ENCODE data around the gene CCL13.
"Not testable (repeated sequence)": the region's sequence is repeated elsewhere in the genome, so short reads cannot be mapped to it uniquely, and the experiment has no call there.

Gene CCL13

DNA sequence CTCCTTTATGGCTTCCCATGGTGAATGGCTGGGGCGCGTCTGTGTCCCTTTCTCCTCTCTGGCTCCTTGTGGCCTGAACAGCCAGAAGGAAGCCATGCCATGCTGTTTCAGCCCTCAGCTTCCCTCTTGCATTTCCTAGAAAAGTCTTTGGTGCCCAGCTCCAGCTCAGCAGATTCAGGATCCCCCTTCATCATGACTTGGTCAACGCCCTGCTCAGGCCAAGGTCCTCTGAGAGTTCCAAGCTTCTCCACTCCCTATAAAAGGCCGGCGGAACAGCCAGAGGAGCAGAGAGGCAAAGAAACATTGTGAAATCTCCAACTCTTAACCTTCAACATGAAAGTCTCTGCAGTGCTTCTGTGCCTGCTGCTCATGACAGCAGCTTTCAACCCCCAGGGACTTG lies at the start of gene CCL13:
Gene CCL13 (plus strand): TSS at position 287 of the 400 bp plus-strand sequence. CDS start 47 bp downstream, at position 334.
- DNase-seq: peak; percentile 53

DNA sequence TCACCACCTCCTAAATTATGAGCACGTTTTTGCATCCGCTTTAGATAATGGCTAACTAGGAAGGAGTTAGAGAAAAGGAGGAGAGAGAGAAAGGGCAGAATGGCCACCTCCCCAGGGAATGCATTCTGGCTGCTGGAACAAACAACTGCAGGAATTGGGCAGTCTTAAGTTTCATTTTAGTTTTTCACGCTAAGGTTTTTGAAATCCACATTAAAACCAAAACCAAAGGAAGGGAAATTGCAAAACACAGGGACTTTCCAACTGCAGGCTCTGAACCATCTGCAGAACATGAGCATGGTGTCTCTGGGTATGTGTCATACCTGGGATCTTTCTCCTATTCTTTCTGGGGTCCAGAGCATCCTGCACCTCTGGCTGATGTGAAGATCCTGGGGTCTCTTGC lies 49.2 kb upstream of the CCL13 start:
- peak; percentile 20 for DNase-seq

DNA sequence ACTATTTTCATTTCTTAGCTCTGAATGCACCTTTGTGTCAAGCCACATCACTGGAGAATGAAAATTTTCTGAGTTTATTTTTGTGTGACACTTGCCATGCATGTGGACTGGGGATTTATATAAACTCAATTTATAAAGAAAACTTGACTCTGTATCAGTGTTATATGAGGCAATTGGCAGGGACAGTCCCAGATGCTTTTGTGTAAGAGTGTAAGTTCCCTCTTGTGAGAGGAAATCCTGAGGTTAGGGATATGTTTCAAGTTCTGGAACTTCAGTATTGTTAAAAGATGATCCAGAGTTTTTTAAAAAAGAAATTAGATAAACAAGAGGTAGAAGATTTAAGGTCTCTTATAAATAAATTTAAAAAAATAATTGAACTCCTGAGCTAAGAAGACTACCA lies 47.9 kb upstream of the CCL13 start:
- DNase-seq: no peak

DNA sequence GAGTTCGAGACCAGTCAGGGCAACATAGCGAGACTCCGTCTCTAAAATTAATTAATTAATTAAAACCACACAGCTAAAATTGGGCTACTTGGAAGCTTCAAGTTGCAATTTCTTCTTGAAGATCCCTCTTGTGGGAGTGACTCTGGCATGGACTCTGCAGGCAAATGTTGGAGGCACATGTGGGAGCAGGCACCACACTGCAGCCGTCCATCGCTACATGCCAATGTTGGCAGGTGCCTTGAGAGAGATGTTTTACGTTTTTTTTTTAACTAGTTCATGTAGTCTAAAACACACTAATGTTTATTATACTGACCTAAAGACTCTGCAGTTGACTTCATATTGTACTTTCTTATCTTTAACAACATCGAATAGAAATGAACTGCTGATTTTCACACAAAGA lies 45.0 kb upstream of the CCL13 start:
- peak; percentile 38 for DNase-seq

DNA sequence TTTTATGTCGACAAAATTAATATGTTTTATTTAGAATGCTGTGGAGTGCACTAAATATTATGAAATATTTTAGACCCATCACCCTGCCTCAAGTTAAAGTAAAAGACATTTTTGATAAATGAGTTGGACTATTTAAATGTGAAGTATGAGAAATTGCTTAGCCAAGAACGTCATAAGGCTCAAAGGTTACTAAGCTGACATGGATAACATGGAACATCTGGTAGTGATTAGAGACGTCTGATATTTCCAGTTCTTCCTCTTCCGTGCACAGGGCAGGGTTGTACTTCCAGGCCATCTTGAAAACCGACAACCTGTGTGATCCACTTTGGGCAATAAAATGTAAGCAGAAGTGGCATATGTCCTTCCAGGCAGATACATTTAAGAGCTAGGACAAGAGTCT lies 44.2 kb upstream of the CCL13 start:
- DNase-seq: no peak

- DNase-seq: peak; percentile 13
Observed at GRCh38 chr17:34313164-34313563, 43.1 kb upstream of the CCL13 start.

DNA sequence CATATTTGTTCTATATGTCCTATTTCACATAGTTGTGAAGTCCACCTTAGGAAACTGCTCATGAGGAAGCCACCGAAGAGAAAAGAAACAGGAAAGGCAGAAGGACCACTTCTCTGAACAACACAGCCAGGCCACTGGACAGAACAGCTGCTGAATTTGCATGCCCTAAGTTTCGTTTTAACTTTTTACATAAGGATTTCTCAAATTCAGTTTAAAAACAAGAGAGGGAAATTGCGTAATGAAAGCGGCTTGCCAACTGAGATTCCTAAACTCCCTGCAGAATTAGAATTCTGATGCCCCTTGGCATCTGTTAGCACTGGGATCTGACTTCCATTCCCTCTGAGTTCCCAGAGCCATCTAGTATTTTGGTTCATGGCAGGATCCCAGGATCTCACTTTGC lies 42.0 kb upstream of the CCL13 start:
- peak; percentile 23 for DNase-seq

DNA sequence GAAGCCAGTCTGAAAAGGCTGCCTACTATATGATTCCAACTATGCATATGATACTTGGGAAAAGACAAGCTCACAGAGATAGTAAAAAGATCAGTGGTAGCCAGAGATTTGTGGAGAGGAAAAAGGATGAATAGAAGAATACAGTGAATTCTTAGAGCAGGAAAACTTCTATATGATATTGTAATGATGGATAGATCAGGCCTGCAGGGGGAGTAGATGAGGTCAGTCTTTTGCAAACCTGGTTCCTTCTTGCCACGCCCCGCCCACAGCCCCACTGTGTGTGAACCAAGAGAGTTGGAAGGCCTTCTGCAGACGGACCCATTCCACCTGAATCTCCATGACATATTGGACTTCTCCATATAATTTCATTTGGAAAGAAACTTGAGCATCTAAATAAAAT lies 37.8 kb upstream of the CCL13 start:
- DNase-seq: no peak

DNA sequence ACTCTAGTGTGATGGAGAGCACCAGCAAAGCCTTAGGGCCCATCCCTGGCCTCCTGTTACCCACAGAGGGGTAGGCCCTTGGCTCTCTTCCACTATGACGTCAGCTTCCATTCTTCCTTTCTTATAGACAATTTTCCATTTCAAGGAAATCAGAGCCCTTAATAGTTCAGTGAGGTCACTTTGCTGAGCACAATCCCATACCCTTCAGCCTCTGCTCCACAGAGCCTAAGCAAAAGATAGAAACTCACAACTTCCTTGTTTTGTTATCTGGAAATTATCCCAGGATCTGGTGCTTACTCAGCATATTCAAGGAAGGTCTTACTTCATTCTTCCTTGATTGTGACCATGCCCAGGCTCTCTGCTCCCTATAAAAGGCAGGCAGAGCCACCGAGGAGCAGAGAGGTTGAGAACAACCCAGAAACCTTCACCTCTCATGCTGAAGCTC lies 37.2 kb upstream of the CCL13 start, which contains the start of gene CCL8:
Gene CCL8 (plus strand): TSS at position 397 of the 445 bp plus-strand sequence. CDS start 67 bp downstream, outside the sequence.
- DNase-seq: no peak

DNA sequence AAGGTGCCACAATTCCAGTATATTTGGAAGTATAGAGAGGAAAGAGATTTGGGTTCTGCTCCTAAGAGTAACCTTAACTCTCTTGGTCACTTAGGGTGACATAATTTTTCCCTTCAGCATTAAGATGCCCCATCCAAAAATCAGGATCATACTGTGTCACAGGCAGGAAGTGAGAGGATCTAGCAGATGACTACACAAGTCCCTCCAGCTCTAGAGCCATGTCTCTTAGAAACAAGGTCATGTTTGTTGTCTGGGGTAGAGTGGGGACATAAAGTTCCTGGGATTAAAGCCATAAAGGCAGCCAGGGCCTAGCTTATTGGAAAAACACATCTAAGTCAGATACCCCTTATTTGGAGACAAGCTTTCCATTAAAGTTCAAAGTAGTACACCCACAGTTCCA lies 34.3 kb upstream of the CCL13 start:
- no peak for DNase-seq

- not testable (repeated sequence) for DNase-seq
Observed at GRCh38 chr17:34327580-34327979, 28.7 kb upstream of the CCL13 start.

- no peak for DNase-seq
Observed at GRCh38 chr17:34337701-34338100, 18.6 kb upstream of the CCL13 start.

- no peak for DNase-seq
Observed at GRCh38 chr17:34339138-34339770, 17.0 kb upstream of the CCL13 start.

DNA sequence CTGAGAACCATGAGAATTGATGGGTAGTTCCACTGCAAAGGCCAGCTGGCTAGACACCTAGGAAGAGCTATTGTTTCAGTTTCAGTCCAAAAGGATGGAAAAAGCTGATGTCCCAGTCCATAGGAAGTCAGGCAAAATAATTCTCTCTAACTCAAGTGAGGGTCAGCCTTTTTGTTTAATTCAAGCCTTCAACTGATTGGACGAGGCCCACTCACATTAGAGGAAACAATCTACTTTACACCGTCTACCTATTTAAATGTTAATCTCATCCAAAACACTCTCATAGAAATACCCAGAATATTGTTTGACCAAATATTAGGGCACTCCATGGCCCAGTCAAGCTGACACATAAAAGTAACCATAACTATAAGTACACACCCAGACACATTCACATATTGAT lies 14.4 kb upstream of the CCL13 start:
- DNase-seq: no peak

GRCh38 chr17:34347063-34347462 lies 9.2 kb upstream of the CCL13 start:
- DNase-seq: no peak

- no peak for DNase-seq
Observed at GRCh38 chr17:34349751-34350150, 6.5 kb upstream of the CCL13 start.

- no peak for DNase-seq
Observed at GRCh38 chr17:34351096-34351495, 5.2 kb upstream of the CCL13 start.

DNA sequence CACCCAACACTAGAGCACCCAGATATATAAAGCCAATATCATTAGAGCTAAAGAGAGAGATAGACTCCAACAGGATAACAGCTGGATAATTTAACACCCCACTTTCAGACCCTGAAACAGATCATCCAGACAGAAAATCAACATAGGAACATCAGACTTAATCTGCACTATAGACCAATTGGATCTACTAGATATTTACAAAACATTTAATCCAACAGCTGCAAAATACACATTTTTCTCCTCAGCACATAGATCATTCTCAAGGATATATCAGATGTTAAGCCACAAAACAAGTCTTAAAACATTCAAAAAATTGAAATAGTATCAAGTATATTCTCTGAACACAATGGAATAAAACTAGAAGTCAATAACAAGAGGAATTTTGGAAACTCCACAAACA lies 4.1 kb upstream of the CCL13 start:
- no peak for DNase-seq

DNA sequence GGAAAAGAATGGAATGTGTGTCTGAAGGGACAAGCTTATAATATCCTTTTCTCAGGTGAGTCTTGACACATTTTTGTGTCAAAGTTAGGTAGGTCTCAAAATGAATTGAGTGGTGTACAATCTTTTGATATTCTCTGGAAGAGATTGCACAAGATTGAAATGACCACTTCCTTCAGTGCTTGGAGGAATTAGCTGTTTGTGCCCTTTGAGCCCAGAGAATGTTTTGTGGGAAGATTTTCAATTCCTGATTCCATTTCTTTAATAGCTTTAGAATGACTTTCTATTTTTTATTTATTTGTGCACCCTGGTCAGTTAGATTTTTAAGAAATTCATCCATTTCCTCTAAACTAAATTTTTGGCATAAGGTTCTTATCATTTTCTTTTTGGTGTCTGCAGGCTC lies 1.6 kb upstream of the CCL13 start:
- no peak for DNase-seq

- peak; percentile 63 for DNase-seq
Observed at GRCh38 chr17:34357398-34357797, 1.1 kb downstream of the CCL13 start.

GRCh38 chr17:34358631-34359030 lies 2.4 kb downstream of the CCL13 start:
- no peak for DNase-seq

- DNase-seq: no peak
Observed at GRCh38 chr17:34360601-34361270, 4.5 kb downstream of the CCL13 start.

GRCh38 chr17:34361478-34362061 lies 5.3 kb downstream of the CCL13 start:
- peak; percentile 98 for DNase-seq

DNA sequence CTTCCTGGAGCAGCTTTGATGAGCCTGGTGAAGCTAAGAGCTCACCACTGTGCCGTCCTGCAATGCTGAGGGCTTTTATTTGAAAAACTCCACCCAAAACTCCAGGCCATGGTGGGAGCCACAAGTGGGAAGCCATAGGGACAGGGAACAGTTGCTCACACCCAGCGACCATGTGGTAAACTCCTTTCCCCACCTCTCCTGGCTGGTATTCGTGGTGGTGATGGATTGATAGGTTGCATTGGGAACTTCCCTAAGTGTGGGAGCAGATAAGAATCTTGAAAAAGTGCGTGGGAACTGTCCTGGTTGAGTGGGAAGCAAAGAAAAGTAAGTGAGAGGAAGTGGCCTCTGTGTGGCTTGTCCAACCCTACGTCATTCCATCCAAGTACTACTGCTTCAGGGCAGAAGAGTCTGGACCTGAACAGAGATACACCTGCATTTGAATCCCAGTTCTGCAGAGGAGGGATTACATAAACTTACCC lies 6.9 kb downstream of the CCL13 start, which contains the start of gene CCL1:
Gene CCL1 (minus strand): TSS at position 51 of the 479 bp plus-strand sequence. CDS start 72 bp downstream, outside the sequence.
- peak; percentile 50 for DNase-seq
